Smooth muscle cell (in vitro differentiated cells): ENCODE measurements around the gene GNG13. TPM values are rescaled to one million over a fixed set of nuclear protein-coding genes. Genes with fewer than 3 reads are reported as not detected.

Source experiments
- DNase-seq: peaks from one replicate; lab custom pipeline; 2025; ENCODE audit not compliant: unreplicated experiment; lab: John Stamatoyannopoulos, UW
- H2AFZ ChIP-seq: fragments of 200-600 bp; sonication (generic); 2 replicates; pipeline ENCODE4 v1.6.0; 2016; ENCODE audit warnings: antibody characterized with exemption, low read depth, mild to moderate bottlenecking
- H3F3A ChIP-seq: fragments of 200-600 bp; sonication (generic); 2 replicates; pipeline ENCODE4 v1.6.0; 2017; ENCODE audit warnings: antibody characterized with exemption, low read depth
- H3K27ac ChIP-seq: fragments of 200-600 bp; sonication (generic); 2 replicates; pipeline ENCODE4 v1.5.1; 2016; ENCODE audit warnings: low read depth, mild to moderate bottlenecking
- H3K27me3 ChIP-seq: fragments of 200-600 bp; sonication (generic); 2 replicates; pipeline ENCODE4 v1.6.1; 2016; ENCODE audit warnings: low read depth, mild to moderate bottlenecking
- H3K36me3 ChIP-seq: fragments of 200-600 bp; sonication (generic); 2 replicates; pipeline ENCODE4 v1.5.1; 2016; ENCODE audit warnings: low read depth
- H3K4me1 ChIP-seq: fragments of 200-600 bp; sonication (generic); 2 replicates; pipeline ENCODE4 v1.5.1; 2016; ENCODE audit warnings: low read depth
- H3K4me2 ChIP-seq: fragments of 200-600 bp; sonication (generic); 2 replicates; pipeline ENCODE4 v1.6.0; 2016; ENCODE audit warnings: mild to moderate bottlenecking
- H3K4me3 ChIP-seq: fragments of 200-600 bp; sonication (generic); 2 replicates; pipeline ENCODE4 v1.5.1; 2016; ENCODE audit warnings: mild to moderate bottlenecking
- H3K79me2 ChIP-seq: fragments of 200-600 bp; sonication (generic); 2 replicates; pipeline ENCODE4 v1.6.0; 2016; ENCODE audit warnings: low read depth, mild to moderate bottlenecking
- H3K9ac ChIP-seq: fragments of 200-600 bp; sonication (generic); 2 replicates; pipeline ENCODE4 v1.6.0; 2016; ENCODE audit warnings: low read depth
- H3K9me3 ChIP-seq: fragments of 200-600 bp; sonication (generic); replicated peaks from 2 replicates; pipeline ENCODE4 v1.5.1; 2016; ENCODE audit warnings: low read depth
- H4K20me1 ChIP-seq: fragments of 200-600 bp; sonication (generic); 2 replicates; pipeline ENCODE4 v1.6.0; 2016; ENCODE audit warnings: low read depth
- WGBS: methylation state at CpG from one replicate; pipeline ENCODE4 v1.1.7; 2016; ENCODE audit warnings: low lambda C conversion rate; 5-methylcytosine and 5-hydroxymethylcytosine counted together
- polyA plus RNA-seq: library from polyadenylated mRNA; unstranded; fragments of >200 nt; fragmentation: Nextera tagmentation; extraction: Ambion mirVana; gene quantifications from 2 replicates; pipeline ENCODE4 v1.2.1, GENCODE V29; 2016
- total RNA-seq: library from RNA; depleted of rRNA; stranded (reverse); fragments of >200 nt; gene quantifications from 2 replicates; pipeline ENCODE4 v1.2.3, GENCODE V29; 2014
- TF ChIP-seq, protein P1 (sequence below): fragments of 200-600 bp; sonication (generic); IDR thresholded peaks from 2 replicates; pipeline ENCODE4 v1.5.1; 2017; ENCODE audit warnings: borderline replicate concordance, mild to moderate bottlenecking, antibody characterized with exemption; ENCODE audit not compliant: insufficient read depth, poor library complexity, severe bottlenecking

Gene GNG13
- total and polyA plus RNA-seq, 2 experiments from 2014 or later: not detected

DNA sequence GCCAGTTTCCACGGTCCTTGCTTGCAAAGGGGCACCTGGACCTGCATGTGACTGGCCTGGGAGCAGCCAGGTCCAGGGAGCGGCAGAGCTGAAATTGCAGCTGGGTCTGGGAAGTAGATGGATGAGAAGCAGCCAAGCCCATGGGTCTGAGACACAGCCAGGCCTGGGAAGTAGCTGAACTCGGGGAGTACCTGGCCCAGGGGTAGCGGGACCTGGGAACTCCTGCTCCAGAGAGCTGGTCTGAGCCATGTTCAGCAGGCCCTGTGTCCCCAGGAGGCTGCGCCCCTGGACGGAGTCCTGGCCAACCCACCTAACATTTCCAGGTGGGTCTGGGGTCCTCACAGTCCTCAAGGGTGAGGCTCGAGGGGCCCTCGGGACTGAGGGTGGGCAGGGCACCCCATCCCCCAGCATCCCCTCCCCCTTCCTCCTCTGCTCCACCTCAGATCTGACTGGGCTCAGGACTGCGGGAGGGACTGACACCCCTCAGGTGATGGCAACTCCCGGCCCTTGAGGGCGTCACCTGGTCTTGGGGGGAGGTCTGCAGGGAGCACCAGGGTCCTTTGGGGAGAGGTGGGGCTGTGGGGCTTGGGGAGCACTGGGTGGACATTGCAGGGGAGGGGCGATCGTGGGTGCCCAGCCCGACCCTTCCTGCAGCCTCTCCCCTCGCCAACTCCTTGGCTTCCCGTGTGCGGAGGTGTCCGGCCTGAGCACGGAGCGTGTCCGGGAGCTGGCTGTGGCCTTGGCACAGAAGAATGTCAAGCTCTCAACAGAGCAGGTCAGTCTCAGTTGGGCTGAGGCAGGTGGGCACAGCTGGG, 37.0 kb downstream of the GNG13 start:
- TF ChIP-seq, protein P1, sequence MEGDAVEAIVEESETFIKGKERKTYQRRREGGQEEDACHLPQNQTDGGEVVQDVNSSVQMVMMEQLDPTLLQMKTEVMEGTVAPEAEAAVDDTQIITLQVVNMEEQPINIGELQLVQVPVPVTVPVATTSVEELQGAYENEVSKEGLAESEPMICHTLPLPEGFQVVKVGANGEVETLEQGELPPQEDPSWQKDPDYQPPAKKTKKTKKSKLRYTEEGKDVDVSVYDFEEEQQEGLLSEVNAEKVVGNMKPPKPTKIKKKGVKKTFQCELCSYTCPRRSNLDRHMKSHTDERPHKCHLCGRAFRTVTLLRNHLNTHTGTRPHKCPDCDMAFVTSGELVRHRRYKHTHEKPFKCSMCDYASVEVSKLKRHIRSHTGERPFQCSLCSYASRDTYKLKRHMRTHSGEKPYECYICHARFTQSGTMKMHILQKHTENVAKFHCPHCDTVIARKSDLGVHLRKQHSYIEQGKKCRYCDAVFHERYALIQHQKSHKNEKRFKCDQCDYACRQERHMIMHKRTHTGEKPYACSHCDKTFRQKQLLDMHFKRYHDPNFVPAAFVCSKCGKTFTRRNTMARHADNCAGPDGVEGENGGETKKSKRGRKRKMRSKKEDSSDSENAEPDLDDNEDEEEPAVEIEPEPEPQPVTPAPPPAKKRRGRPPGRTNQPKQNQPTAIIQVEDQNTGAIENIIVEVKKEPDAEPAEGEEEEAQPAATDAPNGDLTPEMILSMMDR: no peak
- Histone ChIP-seq H3F3A (no peaks in the 10 kb centered on the region), H3K79me2 (no peaks in the 10 kb centered on the region), H3K36me3 (no peaks in the 10 kb centered on the region), H3K27ac (no peak overlapping the region), H3K4me3 (no peak overlapping the region), H3K9me3 (no peaks in the 10 kb centered on the region), H3K9ac (no peak overlapping the region), H3K4me1 (no peaks in the 10 kb centered on the region), H4K20me1 (no peaks in the 10 kb centered on the region), H2AFZ (no peak overlapping the region), H3K4me2 (no peak overlapping the region), H3K27me3 (no peaks in the 10 kb centered on the region)
- WGBS: 96% methylated on average over 14 of the region's 21 CpGs
- DNase-seq: no peak

DNA sequence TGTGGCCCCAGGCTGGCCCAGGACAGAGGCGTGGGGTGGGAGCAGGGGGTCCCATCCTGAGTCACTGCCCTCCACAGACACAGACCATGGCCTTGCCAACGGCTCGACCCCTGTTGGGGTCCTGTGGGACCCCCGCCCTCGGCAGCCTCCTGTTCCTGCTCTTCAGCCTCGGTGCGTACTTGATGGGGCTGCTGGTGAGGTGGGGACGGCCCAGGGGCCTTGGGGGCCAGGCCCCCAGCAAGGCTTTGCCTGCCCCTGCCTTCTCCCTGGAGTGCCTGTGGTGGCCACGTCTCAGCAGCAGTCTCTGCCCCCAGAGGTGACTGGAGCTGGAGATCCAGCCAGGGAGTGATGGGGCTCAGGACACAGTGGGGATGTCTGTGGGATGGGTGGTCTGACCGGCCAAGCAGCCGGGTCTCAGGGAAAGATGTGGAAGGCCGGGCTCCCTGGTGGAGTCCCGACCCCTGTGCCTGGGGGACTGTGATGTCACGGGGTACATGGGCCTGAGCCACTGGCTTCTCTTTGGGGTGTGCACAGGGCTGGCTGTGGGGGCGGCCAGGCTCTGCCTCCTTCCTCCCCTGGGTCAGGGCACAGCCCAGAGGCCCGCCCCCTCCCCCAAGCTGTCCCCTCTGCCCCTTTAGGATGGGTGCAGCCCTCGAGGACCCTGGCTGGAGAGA, 37.8 kb downstream of the GNG13 start:
- Histone ChIP-seq H3F3A (no peaks in the 10 kb centered on the region), H3K79me2 (no peaks in the 10 kb centered on the region), H3K27me3 (no peaks in the 10 kb centered on the region), H3K27ac (no peak overlapping the region), H3K36me3 (no peaks in the 10 kb centered on the region), H3K9me3 (no peaks in the 10 kb centered on the region), H3K9ac (no peak overlapping the region), H3K4me2 (no peak overlapping the region), H3K4me1 (no peaks in the 10 kb centered on the region), H4K20me1 (no peaks in the 10 kb centered on the region), H2AFZ (no peak overlapping the region), H3K4me3 (no peak overlapping the region)
- TF ChIP-seq, protein P1: no peak
- WGBS: 92% methylated on average over 15 of the region's 17 CpGs
- DNase-seq: no peak

DNA sequence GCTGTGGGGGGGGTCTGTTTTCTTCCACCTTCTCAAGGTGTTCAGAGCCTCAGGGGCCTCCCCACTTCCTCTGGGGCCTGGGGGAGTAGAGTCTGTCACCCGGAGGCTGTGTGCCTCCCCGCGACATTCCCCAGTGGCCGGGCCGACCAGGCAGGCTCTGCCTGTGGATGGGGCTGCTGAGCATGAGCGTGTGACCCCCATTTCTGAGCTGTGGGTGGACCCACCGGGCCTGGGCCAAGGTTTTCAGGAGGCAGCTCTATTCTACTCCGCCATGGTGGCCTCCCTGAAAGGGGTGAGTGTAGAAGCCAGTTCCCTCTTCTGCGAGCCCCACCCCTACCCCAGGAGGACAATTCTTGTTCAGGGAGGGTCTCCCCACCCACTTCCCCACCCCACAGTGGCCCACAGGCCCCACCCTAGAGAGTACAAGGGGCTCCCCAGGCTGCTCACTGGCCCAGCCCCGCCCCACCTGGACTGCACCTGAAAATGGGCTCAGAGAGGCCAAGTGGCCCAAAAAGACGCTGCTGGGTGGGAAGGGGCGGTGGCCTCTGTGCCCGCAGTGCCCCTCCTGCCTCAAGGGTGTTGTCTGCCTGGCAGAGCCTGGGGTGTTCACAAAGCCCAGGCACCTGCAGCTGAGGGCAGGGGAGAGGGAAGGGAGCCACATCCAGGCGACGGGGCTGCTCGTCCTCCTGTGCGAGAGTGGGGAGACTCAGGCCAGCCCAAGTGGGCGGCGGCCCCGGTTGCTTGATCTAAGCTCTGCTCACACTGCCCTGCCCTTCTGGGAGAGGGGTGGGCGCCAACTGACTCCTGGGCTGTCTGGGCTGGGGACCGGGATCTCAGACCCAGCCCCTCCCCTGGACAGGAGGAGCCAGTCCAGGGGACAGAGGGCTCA, 38.7 kb downstream of the GNG13 start:
- TF ChIP-seq, protein P1: no peak
- WGBS: 84% methylated on average over 20 of the region's 22 CpGs
- Histone ChIP-seq H3K36me3 (no peaks in the 10 kb centered on the region), H2AFZ (no peak overlapping the region), H3K9me3 (no peaks in the 10 kb centered on the region), H3K27me3 (no peaks in the 10 kb centered on the region), H3K27ac (no peak overlapping the region), H3K4me2 (no peak overlapping the region), H3K4me1 (no peaks in the 10 kb centered on the region), H4K20me1 (no peaks in the 10 kb centered on the region), H3K4me3 (no peak overlapping the region), H3K9ac (no peak overlapping the region), H3K79me2 (no peaks in the 10 kb centered on the region), H3F3A (no peaks in the 10 kb centered on the region)
- no peak for DNase-seq
